ENCODE data around the gene CLMN.

Gene CLMN

GRCh38 chr14:95229749-95230148 lies 90.0 kb downstream of the CLMN start:
- no peak for TF ChIP-seq CTCF (IDR thresholded peaks at IDR 0.05; ENCODE audit: borderline replicate concordance, insufficient read depth, low read depth, low read length)
- no peak overlapping the region for H3K4me3 ChIP-seq (ENCODE audit: low read depth, low read length)

- TF ChIP-seq CTCF (IDR thresholded peaks at IDR 0.05; ENCODE audit: borderline replicate concordance, insufficient read depth, low read depth, low read length) = no peak
These were observed 91.5 kb downstream of the CLMN start for GRCh38 chr14:95228240-95228639.

GRCh38 chr14:95227279-95227860 lies 92.3 kb downstream of the CLMN start:
- no peak overlapping the region for H3K4me3 ChIP-seq (ENCODE audit: low read depth, low read length)
- no peak for TF ChIP-seq CTCF (IDR thresholded peaks at IDR 0.05; ENCODE audit: borderline replicate concordance, insufficient read depth, low read depth, low read length)

More at GRCh38 chr14:95228240-95228639, 91.5 kb downstream of the CLMN start:
- no peak overlapping the region for H3K4me3 ChIP-seq (ENCODE audit: low read depth, low read length)

GRCh38 chr14:95226801-95227200 lies 92.9 kb downstream of the CLMN start:
- no peak for TF ChIP-seq CTCF (IDR thresholded peaks at IDR 0.05; ENCODE audit: borderline replicate concordance, insufficient read depth, low read depth, low read length)
- no peak overlapping the region for H3K4me3 ChIP-seq (ENCODE audit: low read depth, low read length)

- TF ChIP-seq CTCF (IDR thresholded peaks at IDR 0.05; ENCODE audit: borderline replicate concordance, insufficient read depth, low read depth, low read length) = no peak
These were observed 94.3 kb downstream of the CLMN start for GRCh38 chr14:95225251-95225887.

GRCh38 chr14:95222870-95223398 lies 96.8 kb downstream of the CLMN start:
- no peak for TF ChIP-seq CTCF (IDR thresholded peaks at IDR 0.05; ENCODE audit: borderline replicate concordance, insufficient read depth, low read depth, low read length)
- no peak overlapping the region for H3K4me3 ChIP-seq (ENCODE audit: low read depth, low read length)

More at GRCh38 chr14:95225251-95225887, 94.3 kb downstream of the CLMN start:
- no peak overlapping the region for H3K4me3 ChIP-seq (ENCODE audit: low read depth, low read length)

- no peak for TF ChIP-seq CTCF (IDR thresholded peaks at IDR 0.05; ENCODE audit: borderline replicate concordance, insufficient read depth, low read depth, low read length)
- H3K4me3 ChIP-seq (ENCODE audit: low read depth, low read length) = no peak overlapping the region
These were observed 97.5 kb downstream of the CLMN start for GRCh38 chr14:95222151-95222631.

Data from GM12875 (cell line).